Measurements from ENCODE around the gene POP5. TPM values are rescaled to one million over a fixed set of nuclear protein-coding genes. Genes with fewer than 3 reads are reported as not detected.
"Not testable (repeated sequence)": the region's sequence is repeated elsewhere in the genome, so short reads cannot be mapped to it uniquely, and the experiment has no call there.

The POP5 gene
- polyA plus RNA-seq, 5 donors = 47.2 to 53.8 (median 48.9) TPM

GRCh38 chr12:120539303-120539702 is 41.9 kb downstream of the POP5 start:
- no peak for DNase-seq

GRCh38 chr12:120538281-120539156 is 42.7 kb downstream of the POP5 start:
- no peak for DNase-seq

- no peak for DNase-seq
Measured at GRCh38 chr12:120537856-120538220, 43.4 kb downstream of the POP5 start.

GRCh38 chr12:120536064-120536791 is 45.0 kb downstream of the POP5 start:
- DNase-seq = no peak

- peak in 1 of 2 donors; percentile 34 for DNase-seq
Measured at GRCh38 chr12:120534703-120535655, 46.2 kb downstream of the POP5 start.

DNA sequence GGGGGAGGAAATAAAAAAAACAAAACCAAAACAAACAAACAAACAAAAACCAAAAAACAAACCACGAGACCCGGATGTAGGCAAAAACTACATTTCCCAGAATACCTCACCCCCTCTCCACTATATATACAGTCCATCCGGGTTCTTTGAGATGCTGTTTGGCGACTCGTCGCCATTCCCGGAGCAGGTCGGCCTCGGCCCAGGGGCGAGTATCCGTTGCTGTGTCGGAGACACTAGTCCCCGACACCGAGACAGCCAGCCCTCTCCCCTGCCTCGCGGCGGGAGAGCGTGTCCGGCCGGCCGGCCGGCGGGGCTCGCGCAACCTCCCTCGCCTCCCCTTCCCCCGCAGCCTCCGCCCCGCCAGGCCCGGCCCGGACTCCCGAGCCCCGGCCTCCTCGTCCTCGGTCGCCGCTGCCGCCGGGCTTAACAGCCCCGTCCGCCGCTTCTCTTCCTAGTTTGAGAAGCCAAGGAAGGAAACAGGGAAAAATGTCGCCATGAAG is 46.9 kb downstream of the POP5 start, which contains the start of gene RNF10:
Gene RNF10, plus strand, starts transcription at position 154 of the 500 bp plus-strand sequence. CDS start 456 bp downstream, outside the sequence.
- DNase-seq = peak; percentile 88 to 89

DNA sequence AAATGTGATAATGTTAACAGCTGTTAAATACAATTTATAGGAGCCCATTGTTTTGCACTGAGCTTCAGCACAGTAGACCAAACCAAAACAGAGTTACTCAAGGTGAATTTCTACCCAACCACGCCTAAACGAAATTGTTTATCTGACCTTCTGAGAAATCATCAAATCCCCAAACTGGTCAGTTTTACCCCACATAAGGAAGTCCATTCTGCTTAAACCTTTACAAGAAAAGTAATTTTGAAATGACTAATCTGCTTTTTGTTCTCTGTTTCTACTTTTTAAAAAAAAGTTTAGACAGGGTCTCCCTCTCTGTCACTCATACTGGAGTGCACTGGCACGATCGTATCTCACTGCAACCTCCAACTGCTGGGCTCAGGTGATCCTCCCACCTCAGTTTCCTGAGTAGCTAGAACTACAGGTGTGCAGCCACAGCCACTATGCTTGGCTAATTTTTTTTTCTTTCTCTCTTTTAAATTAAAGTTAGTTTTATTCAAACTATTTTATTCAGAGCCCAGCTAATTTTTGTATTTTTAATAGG is 48.4 kb downstream of the POP5 start:
- no peak for DNase-seq

- not testable (repeated sequence) for DNase-seq
Measured at GRCh38 chr12:120530418-120530761, 50.8 kb downstream of the POP5 start.

GRCh38 chr12:120529641-120530417 is 51.4 kb downstream of the POP5 start:
- DNase-seq = peak in 1 of 2 donors; percentile 28

GRCh38 chr12:120528861-120529525 is 52.2 kb downstream of the POP5 start, which contains the start of gene COQ5:
COQ5 (minus strand) TSS chr12:120529158; CDS start chr12:120529141, 17 bp downstream.
- DNase-seq = peak; percentile 90 to 92

Other genes with a start within 250 kb of the POP5 start
- gene MSI1, start 212.2 kb downstream of the POP5 start, polyA plus RNA-seq (ENCODE audit: insufficient read depth in 1 of 5, insufficient read length in 5 of 5, low replicate concordance in 1 of 5) = 10 to 100 TPM; 11.2 to 18.8 (median 16.4) TPM
- 100 to 1,000 TPM; 209 to 279 (median 221) TPM for gene COX6A1, start 143.3 kb downstream of the POP5 start, polyA plus RNA-seq (ENCODE audit: insufficient read depth in 1 of 5, insufficient read length in 5 of 5, low replicate concordance in 1 of 5)
- gene TRIAP1, start 135.0 kb downstream of the POP5 start, polyA plus RNA-seq (ENCODE audit: insufficient read depth in 1 of 5, insufficient read length in 5 of 5, low replicate concordance in 1 of 5) = 10 to 100 TPM; 33.5 to 46.2 (median 38.9) TPM
- gene GATC, start 135.0 kb downstream of the POP5 start, polyA plus RNA-seq (ENCODE audit: insufficient read depth in 1 of 5, insufficient read length in 5 of 5, low replicate concordance in 1 of 5) = 10 to 100 TPM; 23.1 to 36.6 (median 32.4) TPM
- gene SRSF9, start 111.7 kb downstream of the POP5 start, polyA plus RNA-seq (ENCODE audit: insufficient read depth in 1 of 5, insufficient read length in 5 of 5, low replicate concordance in 1 of 5) = 100 to 1,000 TPM; 174 to 225 (median 192) TPM
- gene DYNLL1, start 85.3 kb downstream of the POP5 start, polyA plus RNA-seq (ENCODE audit: insufficient read depth in 1 of 5, insufficient read length in 5 of 5, low replicate concordance in 1 of 5) = 100 to 1,000 TPM; 344 to 461 (median 400) TPM
- 10 to 100 TPM; 47.9 to 61.2 (median 56.5) TPM for gene COQ5, start 52.2 kb downstream of the POP5 start, polyA plus RNA-seq (ENCODE audit: insufficient read depth in 1 of 5, insufficient read length in 5 of 5, low replicate concordance in 1 of 5)
- gene RNF10, start 47.0 kb downstream of the POP5 start, polyA plus RNA-seq (ENCODE audit: insufficient read depth in 1 of 5, insufficient read length in 5 of 5, low replicate concordance in 1 of 5) = 100 to 1,000 TPM; 152 to 208 (median 165) TPM
- gene CABP1, start 59.2 kb upstream of the POP5 start, polyA plus RNA-seq (ENCODE audit: insufficient read depth in 1 of 5, insufficient read length in 5 of 5, low replicate concordance in 1 of 5) = 1 to 10 TPM; 1.4 to 2.9 (median 2.2) TPM
- gene MLEC, start 105.7 kb upstream of the POP5 start, polyA plus RNA-seq (ENCODE audit: insufficient read depth in 1 of 5, insufficient read length in 5 of 5, low replicate concordance in 1 of 5) = 100 to 1,000 TPM; 159 to 195 (median 168) TPM
- 10 to 100 TPM; 44.3 to 62.8 (median 54.0) TPM for gene UNC119B, start 129.1 kb upstream of the POP5 start, polyA plus RNA-seq (ENCODE audit: insufficient read depth in 1 of 5, insufficient read length in 5 of 5, low replicate concordance in 1 of 5)
- 10 to 100 TPM in 4 of 5 donors, 1 to 10 TPM in 1; 8.8 to 17.5 (median 11.9) TPM for gene ACADS, start 144.4 kb upstream of the POP5 start, polyA plus RNA-seq (ENCODE audit: insufficient read depth in 1 of 5, insufficient read length in 5 of 5, low replicate concordance in 1 of 5)

Data from right lung (tissue), 5 donors.